CD4-positive, alpha-beta T cell treated with Interleukin-12 subunit alpha and Interleukin-12 subunit beta, for 1 hour (primary cell): ENCODE results near the gene FAXDC2.

Source experiments
- DNase-seq: peaks from one replicate; pipeline ENCODE4 v3.0.0-alpha.2; 2020

Gene FAXDC2

DNA sequence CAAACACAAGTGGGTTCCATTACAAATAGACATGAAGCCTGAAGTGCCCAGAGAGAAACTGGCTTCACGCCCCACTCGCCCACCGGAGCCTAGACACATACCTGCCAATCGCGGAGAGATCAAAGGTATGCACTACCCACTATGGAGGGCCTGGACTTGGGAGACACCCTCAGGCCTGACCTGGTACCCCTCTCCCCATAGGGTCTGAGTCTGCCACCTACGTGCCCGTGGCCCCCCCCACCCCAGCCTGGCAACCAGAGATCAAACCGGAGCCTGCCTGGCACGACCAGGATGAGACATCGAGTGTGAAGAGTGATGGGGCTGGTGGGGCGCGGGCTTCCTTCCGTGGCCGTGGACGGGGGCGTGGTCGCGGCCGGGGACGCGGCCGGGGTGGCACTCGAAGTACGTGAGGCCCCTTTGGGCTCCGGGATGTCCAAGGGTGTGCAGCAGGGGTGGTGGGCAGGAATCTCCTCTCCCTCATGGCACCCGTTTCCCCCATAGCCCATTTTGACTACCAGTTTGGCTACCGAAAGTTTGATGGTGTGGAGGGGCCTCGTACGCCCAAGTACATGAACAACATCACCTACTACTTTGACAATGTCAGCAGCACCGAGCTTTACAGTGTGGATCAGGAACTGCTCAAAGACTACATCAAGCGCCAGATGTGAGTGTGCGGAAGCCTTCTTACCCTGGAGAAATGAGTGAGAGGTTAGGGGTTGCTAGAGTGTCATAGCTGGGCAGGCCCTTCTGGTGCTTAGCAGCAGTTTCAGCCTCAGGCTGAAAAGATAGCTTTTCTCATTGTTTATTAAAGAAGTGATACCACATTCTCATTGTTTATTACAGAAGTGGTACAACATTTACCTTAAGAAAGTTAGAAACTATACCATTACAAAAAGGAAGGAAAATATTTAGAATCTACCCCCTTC is 56.5 kb downstream of the FAXDC2 start:
- DNase-seq, result no peak

GRCh38 chr5:154791535-154791934 is 58.9 kb downstream of the FAXDC2 start:
- no peak for DNase-seq

DNA sequence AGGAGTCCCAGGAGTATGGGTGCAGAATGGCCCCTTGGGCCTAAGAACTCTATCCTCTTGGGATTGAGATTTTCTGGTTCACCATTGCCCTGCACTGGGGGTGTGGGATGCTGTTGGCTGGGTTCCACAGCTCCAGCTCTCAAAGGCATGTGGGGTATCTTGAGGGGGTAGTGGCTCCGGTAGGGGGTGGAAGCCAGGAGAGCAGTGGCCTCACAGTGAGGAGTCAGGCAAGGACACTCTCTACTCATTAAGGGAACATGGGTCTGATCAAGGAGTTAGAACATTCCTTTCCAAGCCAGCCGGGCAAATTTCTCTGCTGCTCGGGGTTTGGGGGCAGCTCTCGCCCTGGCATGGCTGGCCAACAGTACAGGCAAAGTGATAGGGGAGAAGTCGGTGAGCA is 62.2 kb downstream of the FAXDC2 start:
- DNase-seq, result no peak

- no peak for DNase-seq
Measured at GRCh38 chr5:154786414-154786813, 64.0 kb downstream of the FAXDC2 start.

DNA sequence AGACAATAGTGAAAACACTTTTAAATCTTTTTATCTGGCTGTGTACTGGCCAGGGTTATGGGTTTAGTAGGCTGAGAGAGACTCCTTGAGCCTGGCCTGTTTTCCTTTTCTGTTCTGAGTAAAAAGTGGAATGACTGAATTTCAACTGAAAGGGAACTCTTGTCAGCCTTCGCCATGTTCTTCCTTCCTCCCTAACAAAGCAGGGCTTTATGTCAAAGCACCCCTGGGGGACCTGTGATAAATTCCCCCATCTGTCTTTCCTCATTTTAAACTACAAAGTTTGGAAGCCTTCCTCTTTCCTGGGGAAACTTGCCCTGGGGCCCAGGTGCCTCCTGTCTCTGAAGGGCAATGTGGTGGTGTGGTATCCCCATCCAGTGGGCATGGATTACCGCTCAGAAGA is 65.5 kb downstream of the FAXDC2 start:
- DNase-seq, result no peak

DNA sequence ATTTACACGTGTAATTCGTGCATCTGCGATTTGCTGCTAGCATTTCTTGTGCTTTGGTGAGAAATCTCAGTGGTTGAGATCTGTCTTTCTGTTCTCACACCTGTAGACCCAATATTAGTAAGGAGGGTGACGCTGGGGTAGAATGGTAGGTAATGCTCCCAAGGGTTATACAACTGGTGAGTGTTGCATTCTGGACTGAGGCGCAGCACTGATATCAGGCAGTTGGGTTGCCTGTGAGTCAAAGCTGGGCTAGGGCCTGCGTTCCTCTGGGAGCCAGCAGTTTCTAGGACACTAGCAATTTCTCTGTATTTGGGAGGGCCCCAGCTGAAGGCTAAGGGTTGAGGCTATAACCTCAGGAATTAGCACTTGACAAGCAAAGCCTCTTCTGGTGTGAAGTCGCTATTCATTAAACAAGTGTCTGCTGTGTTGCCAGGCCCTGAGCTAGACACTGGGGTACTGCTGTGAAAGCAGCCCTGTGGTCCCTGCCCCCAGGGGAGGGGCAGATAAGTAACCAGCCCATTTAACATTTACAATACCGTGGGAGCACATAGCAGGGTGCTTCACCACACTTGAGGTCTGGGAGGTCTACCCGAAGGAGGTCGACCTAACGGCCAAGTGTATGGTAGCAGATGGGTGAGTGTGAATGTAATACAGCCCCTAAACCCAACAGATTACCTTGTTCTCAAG is 66.5 kb downstream of the FAXDC2 start:
- no peak for DNase-seq

DNA sequence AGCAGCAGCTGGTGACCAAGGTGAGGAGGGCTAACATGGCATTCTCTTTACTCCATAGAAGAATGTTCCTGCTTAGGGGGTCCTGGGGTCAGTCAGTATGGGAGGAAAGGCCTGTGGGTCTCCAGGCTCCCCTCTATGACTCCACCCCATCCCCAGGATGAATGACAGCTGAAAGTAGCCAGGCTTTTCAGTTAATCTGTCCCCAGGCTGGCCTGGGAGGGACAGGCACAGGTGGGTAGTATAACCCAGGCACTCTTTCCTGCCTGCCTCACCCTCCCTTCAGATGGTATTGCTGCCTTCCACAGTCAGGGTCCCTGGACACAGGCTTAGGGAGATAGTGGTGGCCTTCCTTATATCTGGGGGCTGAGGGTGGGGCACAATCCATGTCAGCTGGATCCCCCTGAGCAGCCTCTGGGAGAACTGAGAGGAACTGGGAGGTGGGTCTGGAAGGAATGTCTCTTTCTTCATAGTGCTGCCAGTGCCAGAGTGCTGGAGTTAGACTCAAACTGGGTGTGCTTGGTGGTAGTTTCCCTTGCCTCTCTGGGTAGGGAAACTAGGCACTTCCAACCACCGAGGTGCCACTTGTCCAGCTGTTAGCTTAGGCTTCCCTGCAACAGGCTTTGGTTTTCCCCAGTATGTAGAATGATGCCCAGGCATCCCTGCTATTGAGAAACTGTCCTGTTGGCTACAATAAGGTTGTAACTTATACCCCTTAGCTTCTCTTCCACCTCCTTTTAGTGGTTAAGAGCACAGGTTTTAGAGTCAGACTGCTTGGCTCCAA is 67.4 kb downstream of the FAXDC2 start:
- DNase-seq, result no peak

DNA sequence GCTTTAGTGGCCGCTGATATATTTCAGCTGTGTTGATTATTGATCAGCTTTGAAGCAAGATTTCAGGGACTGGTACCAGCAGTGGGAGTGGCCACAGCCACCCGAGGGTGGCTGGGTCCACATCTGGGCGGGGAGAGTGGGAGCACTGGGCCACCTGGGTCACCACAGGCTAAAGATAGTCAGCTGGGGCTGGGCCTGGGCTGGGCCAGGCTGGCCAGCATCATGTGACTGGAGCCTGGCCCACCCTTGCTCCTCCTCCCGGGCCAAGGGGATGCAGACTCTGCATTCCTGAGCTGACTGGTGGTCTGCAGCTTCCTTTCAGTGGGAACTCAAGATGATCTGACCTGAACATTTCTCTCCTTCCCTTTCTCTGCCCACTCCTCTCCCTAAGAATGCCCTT is 68.1 kb downstream of the FAXDC2 start:
- no peak for DNase-seq

GRCh38 chr5:154780128-154780527 is 70.3 kb downstream of the FAXDC2 start:
- DNase-seq, result no peak

GRCh38 chr5:154779105-154779504 is 71.3 kb downstream of the FAXDC2 start:
- DNase-seq, result no peak

- DNase-seq, result no peak
Measured at GRCh38 chr5:154778534-154778933, 71.9 kb downstream of the FAXDC2 start.

GRCh38 chr5:154776167-154776566 is 74.2 kb downstream of the FAXDC2 start:
- DNase-seq, result no peak

DNA sequence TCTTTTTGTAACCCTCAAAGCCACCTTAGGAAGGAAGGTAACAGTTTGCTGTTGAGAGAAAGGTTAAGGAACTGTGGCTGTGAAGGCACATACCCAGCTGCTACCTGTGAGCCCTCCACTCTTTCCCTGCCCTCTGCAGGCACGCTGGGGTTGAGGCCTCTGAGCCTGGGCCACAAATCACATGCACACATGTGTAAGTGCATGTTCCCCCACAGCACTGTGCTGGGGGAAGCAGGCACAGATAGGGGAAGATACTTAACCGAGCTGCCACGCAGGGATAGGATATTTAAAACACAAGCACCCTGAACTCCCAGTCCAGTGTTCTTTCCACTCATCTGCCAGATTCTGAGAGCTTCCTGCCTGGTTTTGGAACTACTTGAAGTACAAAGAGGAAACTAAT is 77.1 kb downstream of the FAXDC2 start:
- DNase-seq, result no peak

DNA sequence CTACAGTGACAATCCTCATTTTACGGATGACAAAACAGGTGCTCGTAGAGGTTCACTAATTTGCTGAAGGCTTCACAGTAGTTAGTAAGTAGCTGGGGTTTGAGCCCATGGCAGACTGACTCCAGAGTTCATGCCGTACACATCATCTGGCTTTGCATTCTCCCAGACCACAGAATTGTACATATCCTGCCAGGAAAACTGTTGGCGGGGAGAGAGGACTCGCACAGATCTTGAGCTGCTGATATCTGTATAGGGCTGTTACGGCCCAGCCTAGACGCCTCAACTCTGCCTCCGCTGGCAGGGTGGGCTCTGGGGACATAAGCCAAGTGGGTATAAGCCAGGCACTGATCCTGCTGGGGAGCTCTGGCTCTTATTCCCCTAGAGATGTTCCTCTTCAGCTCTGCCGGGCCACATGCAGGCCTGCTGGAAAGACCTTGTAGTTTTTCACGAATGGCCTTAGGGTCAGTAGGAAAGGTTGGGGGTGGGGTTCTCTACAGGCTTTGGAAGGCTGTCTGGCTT is 79.0 kb downstream of the FAXDC2 start:
- DNase-seq, result no peak

DNA sequence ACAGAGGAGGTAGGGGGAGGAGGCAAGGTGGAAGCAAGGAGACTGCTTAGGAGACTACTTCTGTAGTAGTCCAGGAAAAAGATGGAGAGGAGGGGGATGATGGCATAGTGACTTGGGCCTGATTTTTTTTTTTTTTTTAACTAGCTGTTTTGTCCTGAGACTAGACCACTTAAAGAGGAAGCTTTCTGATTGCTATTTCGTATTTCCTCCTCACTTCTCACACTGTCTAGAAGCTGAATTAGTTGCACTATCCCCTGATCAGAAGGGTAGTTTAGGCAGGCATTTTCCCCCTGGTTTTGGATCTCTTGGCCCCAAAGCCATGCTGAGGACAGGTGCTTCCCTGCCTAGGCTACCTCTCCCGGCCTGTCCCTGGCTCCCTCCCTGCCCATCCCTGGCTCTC is 80.3 kb downstream of the FAXDC2 start:
- no peak for DNase-seq
